ENCODE results near the gene NBAS. TPM values are rescaled to one million over a fixed set of nuclear protein-coding genes. Genes with fewer than 3 reads are reported as not detected.

The NBAS gene
- total and polyA plus RNA-seq, 10 of the 15 experiments (the other 5 are each of a cell fraction or from before 2014, with no cell fraction given) = 4.3 to 32.7 (median 20.8) TPM

DNA sequence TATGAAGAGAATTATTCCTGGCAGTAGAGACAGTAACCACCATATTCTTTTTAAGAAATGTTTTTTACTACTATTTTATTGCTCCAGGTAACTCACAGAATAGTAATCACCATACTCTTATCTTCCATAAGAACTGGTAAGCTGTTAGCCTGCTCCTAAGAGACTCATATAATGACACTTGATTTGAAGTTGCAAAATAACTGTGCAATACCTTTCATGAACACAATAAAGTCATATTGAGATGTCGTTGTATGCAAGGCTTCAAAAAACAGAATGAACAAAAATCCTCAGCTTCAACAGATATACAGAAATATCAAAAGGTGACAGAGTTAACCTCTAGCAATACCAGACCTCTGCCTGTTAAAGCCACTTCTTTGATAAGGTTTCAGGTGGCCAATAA lies 360.1 kb downstream of the NBAS start:
- ChIA-PET CTCF (interaction anchor here (0.5 to 0.8 kb wide), 3 partner anchors 21 to 947 kb away, joined by 3 to 4 read pairs (median 3); no protein-coding TSS in a partner anchor), RAD21 (ENCODE audit: unreplicated experiment) (no interaction called here), SMC1A (ENCODE audit: uncharacterized antibody, unreplicated experiment) (no interaction called here), POLR2A (no interaction called here)
- H3K4me3 ChIP-seq = no peak overlapping the region
- BruUV-seq (replicated peaks) = no TSS peak
- H3K4me1 ChIP-seq (ENCODE audit: control insufficient read depth, insufficient read depth, low read length) = no peaks in the 10 kb centered on the region
- H3K27ac ChIP-seq (ENCODE audit: control insufficient read depth, insufficient read depth) = no peak overlapping the region
- H3K27me3 ChIP-seq (replicated peaks in 1 of 2; ENCODE audit: control insufficient read depth in 2 of 2, insufficient read depth in 2 of 2, low read length in 1 of 2) = no peaks in the 10 kb centered on the region
- no peaks in the 10 kb centered on the region for H3K9me3 ChIP-seq (replicated peaks; ENCODE audit: control insufficient read depth, insufficient read depth, low read length)
- no peak overlapping the region for H3K9ac ChIP-seq (ENCODE audit: control insufficient read depth, insufficient read depth, low read length)
- 100% methylated on average over 1 of the region's 1 CpG for WGBS (ENCODE audit: insufficient coverage, insufficient replicate concordance, low lambda C conversion rate, missing lambda C conversion rate)
- no peaks in the 10 kb centered on the region for H4K20me1 ChIP-seq (ENCODE audit: control insufficient read depth, insufficient read depth)
- no peaks in the 10 kb centered on the region for H3K79me2 ChIP-seq (ENCODE audit: control insufficient read depth, insufficient read depth, low read length)
- no peak overlapping the region for H3K4me2 ChIP-seq (ENCODE audit: control insufficient read depth, insufficient read depth)
- no peak for ATAC-seq
- FAIRE-seq = no peak
- no peak for DNase-seq (ENCODE audit: low read depth, low spot score)
- H3K36me3 ChIP-seq (ENCODE audit: control insufficient read depth in 2 of 2, insufficient read depth in 2 of 2, low read length in 1 of 2) = no peaks in the 10 kb centered on the region
- TF ChIP-seq, protein P1, sequence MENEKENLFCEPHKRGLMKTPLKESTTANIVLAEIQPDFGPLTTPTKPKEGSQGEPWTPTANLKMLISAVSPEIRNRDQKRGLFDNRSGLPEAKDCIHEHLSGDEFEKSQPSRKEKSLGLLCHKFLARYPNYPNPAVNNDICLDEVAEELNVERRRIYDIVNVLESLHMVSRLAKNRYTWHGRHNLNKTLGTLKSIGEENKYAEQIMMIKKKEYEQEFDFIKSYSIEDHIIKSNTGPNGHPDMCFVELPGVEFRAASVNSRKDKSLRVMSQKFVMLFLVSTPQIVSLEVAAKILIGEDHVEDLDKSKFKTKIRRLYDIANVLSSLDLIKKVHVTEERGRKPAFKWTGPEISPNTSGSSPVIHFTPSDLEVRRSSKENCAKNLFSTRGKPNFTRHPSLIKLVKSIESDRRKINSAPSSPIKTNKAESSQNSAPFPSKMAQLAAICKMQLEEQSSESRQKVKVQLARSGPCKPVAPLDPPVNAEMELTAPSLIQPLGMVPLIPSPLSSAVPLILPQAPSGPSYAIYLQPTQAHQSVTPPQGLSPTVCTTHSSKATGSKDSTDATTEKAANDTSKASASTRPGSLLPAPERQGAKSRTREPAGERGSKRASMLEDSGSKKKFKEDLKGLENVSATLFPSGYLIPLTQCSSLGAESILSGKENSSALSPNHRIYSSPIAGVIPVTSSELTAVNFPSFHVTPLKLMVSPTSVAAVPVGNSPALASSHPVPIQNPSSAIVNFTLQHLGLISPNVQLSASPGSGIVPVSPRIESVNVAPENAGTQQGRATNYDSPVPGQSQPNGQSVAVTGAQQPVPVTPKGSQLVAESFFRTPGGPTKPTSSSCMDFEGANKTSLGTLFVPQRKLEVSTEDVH (IDR thresholded peaks at IDR 0.05; ENCODE audit: low read depth, partially characterized antibody) = no peak
- no peak for TF ChIP-seq PML (IDR thresholded peaks at IDR 0.05; ENCODE audit: low read length)
- TF ChIP-seq TCF7 (IDR thresholded peaks at IDR 0.05; ENCODE audit: borderline replicate concordance) = no peak
- TF ChIP-seq SP1 (IDR thresholded peaks at IDR 0.05; ENCODE audit: low read depth, low read length) = no peak
- TF ChIP-seq, protein P2, sequence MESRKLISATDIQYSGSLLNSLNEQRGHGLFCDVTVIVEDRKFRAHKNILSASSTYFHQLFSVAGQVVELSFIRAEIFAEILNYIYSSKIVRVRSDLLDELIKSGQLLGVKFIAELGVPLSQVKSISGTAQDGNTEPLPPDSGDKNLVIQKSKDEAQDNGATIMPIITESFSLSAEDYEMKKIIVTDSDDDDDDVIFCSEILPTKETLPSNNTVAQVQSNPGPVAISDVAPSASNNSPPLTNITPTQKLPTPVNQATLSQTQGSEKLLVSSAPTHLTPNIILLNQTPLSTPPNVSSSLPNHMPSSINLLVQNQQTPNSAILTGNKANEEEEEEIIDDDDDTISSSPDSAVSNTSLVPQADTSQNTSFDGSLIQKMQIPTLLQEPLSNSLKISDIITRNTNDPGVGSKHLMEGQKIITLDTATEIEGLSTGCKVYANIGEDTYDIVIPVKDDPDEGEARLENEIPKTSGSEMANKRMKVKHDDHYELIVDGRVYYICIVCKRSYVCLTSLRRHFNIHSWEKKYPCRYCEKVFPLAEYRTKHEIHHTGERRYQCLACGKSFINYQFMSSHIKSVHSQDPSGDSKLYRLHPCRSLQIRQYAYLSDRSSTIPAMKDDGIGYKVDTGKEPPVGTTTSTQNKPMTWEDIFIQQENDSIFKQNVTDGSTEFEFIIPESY (IDR thresholded peaks at IDR 0.05) = no peak
- no peak for TF ChIP-seq YY1 (IDR thresholded peaks at IDR 0.05; ENCODE audit: low read depth, low read length)
- TF ChIP-seq, protein P3, sequence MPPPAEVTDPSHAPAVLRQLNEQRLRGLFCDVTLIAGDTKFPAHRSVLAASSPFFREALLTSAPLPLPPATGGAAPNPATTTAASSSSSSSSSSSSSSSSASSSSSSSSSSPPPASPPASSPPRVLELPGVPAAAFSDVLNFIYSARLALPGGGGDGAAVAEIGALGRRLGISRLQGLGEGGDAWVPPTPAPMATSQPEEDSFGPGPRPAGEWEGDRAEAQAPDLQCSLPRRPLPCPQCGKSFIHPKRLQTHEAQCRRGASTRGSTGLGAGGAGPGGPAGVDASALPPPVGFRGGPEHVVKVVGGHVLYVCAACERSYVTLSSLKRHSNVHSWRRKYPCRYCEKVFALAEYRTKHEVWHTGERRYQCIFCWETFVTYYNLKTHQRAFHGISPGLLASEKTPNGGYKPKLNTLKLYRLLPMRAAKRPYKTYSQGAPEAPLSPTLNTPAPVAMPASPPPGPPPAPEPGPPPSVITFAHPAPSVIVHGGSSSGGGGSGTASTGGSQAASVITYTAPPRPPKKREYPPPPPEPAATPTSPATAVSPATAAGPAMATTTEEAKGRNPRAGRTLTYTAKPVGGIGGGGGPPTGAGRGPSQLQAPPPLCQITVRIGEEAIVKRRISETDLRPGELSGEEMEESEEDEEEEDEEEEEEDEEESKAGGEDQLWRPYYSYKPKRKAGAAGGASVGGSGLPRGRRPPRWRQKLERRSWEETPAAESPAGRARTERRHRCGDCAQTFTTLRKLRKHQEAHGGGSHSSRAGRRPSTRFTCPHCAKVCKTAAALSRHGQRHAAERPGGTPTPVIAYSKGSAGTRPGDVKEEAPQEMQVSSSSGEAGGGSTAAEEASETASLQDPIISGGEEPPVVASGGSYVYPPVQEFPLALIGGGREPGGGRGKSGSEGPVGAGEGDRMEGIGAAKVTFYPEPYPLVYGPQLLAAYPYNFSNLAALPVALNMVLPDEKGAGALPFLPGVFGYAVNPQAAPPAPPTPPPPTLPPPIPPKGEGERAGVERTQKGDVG (CRISPR knock-in tag; IDR thresholded peaks at IDR 0.05) = no peak
- TF ChIP-seq, protein P4, sequence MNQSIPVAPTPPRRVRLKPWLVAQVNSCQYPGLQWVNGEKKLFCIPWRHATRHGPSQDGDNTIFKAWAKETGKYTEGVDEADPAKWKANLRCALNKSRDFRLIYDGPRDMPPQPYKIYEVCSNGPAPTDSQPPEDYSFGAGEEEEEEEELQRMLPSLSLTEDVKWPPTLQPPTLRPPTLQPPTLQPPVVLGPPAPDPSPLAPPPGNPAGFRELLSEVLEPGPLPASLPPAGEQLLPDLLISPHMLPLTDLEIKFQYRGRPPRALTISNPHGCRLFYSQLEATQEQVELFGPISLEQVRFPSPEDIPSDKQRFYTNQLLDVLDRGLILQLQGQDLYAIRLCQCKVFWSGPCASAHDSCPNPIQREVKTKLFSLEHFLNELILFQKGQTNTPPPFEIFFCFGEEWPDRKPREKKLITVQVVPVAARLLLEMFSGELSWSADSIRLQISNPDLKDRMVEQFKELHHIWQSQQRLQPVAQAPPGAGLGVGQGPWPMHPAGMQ (IDR thresholded peaks at IDR 0.05; ENCODE audit: borderline replicate concordance) = no peak
- no peak for TF ChIP-seq HDAC2 (IDR thresholded peaks at IDR 0.05)
- TF ChIP-seq TARDBP (IDR thresholded peaks at IDR 0.05; ENCODE audit: borderline replicate concordance) = no peak
- in situ Hi-C loops (cut with MboI) (no loop called here), intact Hi-C loops (cut with micrococcal nuclease; ENCODE audit: unreplicated experiment) (no loop called here)
- H2AFZ ChIP-seq (ENCODE audit: control insufficient read depth, low read depth, low read length) = no peak overlapping the region

Measured in GM12878 (cell line).